Panc1 (cell line): ENCODE measurements around the gene DCAF6. TPM values are rescaled to one million over a fixed set of nuclear protein-coding genes. Genes with fewer than 3 reads are reported as not detected.

Experiments used
- ATAC-seq: fragments of 200-7000 bp; cut with Tn5 transposase; 2 replicates; pipeline ENCODE4 v1.9.1; 2020; ENCODE audit warnings: mild to moderate bottlenecking, moderate library complexity
- BruUV-seq: library from RNA; stranded (reverse); fragments of 400-500 nt; replicated peaks from 2 replicates; lab custom pipeline; 2021; lab: Mats Ljungman, UMichigan
- CTCF ChIA-PET: fragments of 300-600 bp; sonication (Branson Sonifier 250); formaldehyde crosslinking; loops from one replicate; lab custom pipeline; 2022; ENCODE audit warnings: antibody characterized with exemption; lab: Charles Lee
- POLR2A ChIA-PET: fragments of 300-600 bp; sonication (Branson Sonifier 250); formaldehyde crosslinking; loops from one replicate; lab custom pipeline; 2022; ENCODE audit warnings: antibody characterized with exemption; lab: Charles Lee
- DNase-seq: peaks from one replicate; pipeline ENCODE4 v3.0.0-alpha.2; 2010; ENCODE audit warnings: low read depth, low spot score
- H3K27ac ChIP-seq: 2 replicates; pipeline ENCODE4 v1.5.1; 2011; ENCODE audit warnings: mild to moderate bottlenecking, low read length, inconsistent platforms
- H3K27me3 ChIP-seq: fragments of 200-500 bp; sonication (Bioruptor generic); 2 replicates; pipeline ENCODE4 v1.6.0; 2014; ENCODE audit warnings: low read length, inconsistent platforms; ENCODE audit not compliant: control insufficient read depth, insufficient read depth
- H3K36me3 ChIP-seq: fragments of 200-500 bp; sonication (Bioruptor generic); 2 replicates; pipeline ENCODE4 v1.5.1; 2014; ENCODE audit warnings: inconsistent platforms, mild to moderate bottlenecking, low read length, moderate library complexity; ENCODE audit not compliant: control insufficient read depth, insufficient read depth
- H3K4me1 ChIP-seq: 2 replicates; pipeline ENCODE4 v1.5.1; 2011; ENCODE audit warnings: inconsistent platforms, mild to moderate bottlenecking, low read length, moderate library complexity; ENCODE audit not compliant: control insufficient read depth, insufficient read depth
- H3K4me3 ChIP-seq, 2 experiments: 2 replicates each; pipeline ENCODE4 v1.5.1; 2011 to 2012; ENCODE audit warnings: low read depth in 2 of 2, low read length in 2 of 2, mild to moderate bottlenecking in 2 of 2, inconsistent platforms in 1 of 2, moderate library complexity in 1 of 2
- H3K9me3 ChIP-seq: fragments of 200-500 bp; sonication (Bioruptor generic); 2 replicates; pipeline ENCODE4 v1.5.1; 2014; ENCODE audit warnings: low read depth, mild to moderate bottlenecking, inconsistent platforms, low read length, moderate library complexity; ENCODE audit not compliant: control insufficient read depth, insufficient read depth
- POLR2AphosphoS5 ChIP-seq: IDR thresholded peaks from 2 replicates; pipeline ENCODE4 v1.6.1; 2012; ENCODE audit warnings: mild to moderate bottlenecking, low read depth, low read length, moderate library complexity
- SIN3A ChIP-seq: IDR thresholded peaks from 2 replicates; pipeline ENCODE4 v1.6.1; 2012; ENCODE audit warnings: low read depth, mild to moderate bottlenecking, low read length, moderate library complexity, borderline replicate concordance; ENCODE audit not compliant: insufficient read depth
- TCF7L2 ChIP-seq: IDR thresholded peaks from 2 replicates; pipeline ENCODE4 v1.6.1; 2011; ENCODE audit warnings: mild to moderate bottlenecking, low read depth, low read length, inconsistent platforms
- in situ Hi-C: cut with HindIII; loops from 2 replicates; pipeline ENCODE4 v1.10.0; 2016; ENCODE audit warnings: low sequenced_read_pairs, low pct_unique_long_range_greater_than_20kb
- intact Hi-C: fragments of 100-400 bp; cut with micrococcal nuclease; formaldehyde crosslinking; loops from one replicate; pipeline ENCODE4 v1.10.0; 2022; ENCODE audit not compliant: unreplicated experiment
- total RNA-seq: library from RNA; stranded (reverse); gene quantifications from one replicate; pipeline ENCODE4 v1.2.1, GENCODE V29; 2021; ENCODE audit not compliant: unreplicated experiment
- TF ChIP-seq, protein P1 (sequence below): fragments of 450-650 bp; IDR thresholded peaks from 2 replicates; pipeline ENCODE4 v1.5.1; 2017; ENCODE audit warnings: mild to moderate bottlenecking
- TF ChIP-seq, protein P2 (sequence below), 2 experiments: IDR thresholded peaks; 2 replicates each; pipeline ENCODE4 v1.6.1; 2011 to 2012; ENCODE audit warnings: low read depth in 2 of 2, control low read depth in 1 of 2, low read length in 1 of 2, mild to moderate bottlenecking in 1 of 2, moderate library complexity in 1 of 2; ENCODE audit not compliant: insufficient read depth in 1 of 2

DCAF6 gene
- total RNA-seq, 1 experiment from 2014 or later, result 67.7 TPM

DNA sequence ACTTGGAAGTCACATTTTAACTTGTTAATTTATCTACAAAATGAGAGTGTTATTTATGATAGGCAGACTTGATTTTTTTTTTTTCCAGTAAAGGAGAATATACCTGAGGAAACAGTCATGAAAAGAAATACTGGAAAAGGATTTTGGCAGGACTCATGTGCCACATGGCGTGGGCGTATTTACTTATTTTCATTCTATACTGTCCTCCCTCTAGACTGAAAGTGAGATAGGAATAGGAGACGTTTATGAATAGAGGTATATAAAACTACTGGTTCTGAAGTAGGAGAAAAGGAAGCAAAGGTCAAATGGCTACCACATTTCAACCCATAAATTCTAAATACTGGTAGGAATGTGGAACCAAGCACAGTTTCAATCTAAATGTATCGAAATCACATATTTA lies 95.1 kb downstream of the DCAF6 start:
- TF ChIP-seq, protein P1, sequence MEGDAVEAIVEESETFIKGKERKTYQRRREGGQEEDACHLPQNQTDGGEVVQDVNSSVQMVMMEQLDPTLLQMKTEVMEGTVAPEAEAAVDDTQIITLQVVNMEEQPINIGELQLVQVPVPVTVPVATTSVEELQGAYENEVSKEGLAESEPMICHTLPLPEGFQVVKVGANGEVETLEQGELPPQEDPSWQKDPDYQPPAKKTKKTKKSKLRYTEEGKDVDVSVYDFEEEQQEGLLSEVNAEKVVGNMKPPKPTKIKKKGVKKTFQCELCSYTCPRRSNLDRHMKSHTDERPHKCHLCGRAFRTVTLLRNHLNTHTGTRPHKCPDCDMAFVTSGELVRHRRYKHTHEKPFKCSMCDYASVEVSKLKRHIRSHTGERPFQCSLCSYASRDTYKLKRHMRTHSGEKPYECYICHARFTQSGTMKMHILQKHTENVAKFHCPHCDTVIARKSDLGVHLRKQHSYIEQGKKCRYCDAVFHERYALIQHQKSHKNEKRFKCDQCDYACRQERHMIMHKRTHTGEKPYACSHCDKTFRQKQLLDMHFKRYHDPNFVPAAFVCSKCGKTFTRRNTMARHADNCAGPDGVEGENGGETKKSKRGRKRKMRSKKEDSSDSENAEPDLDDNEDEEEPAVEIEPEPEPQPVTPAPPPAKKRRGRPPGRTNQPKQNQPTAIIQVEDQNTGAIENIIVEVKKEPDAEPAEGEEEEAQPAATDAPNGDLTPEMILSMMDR, result no peak
- TF ChIP-seq POLR2AphosphoS5 (no peak), SIN3A (no peak), TCF7L2 (no peak)
- TF ChIP-seq, protein P2, sequence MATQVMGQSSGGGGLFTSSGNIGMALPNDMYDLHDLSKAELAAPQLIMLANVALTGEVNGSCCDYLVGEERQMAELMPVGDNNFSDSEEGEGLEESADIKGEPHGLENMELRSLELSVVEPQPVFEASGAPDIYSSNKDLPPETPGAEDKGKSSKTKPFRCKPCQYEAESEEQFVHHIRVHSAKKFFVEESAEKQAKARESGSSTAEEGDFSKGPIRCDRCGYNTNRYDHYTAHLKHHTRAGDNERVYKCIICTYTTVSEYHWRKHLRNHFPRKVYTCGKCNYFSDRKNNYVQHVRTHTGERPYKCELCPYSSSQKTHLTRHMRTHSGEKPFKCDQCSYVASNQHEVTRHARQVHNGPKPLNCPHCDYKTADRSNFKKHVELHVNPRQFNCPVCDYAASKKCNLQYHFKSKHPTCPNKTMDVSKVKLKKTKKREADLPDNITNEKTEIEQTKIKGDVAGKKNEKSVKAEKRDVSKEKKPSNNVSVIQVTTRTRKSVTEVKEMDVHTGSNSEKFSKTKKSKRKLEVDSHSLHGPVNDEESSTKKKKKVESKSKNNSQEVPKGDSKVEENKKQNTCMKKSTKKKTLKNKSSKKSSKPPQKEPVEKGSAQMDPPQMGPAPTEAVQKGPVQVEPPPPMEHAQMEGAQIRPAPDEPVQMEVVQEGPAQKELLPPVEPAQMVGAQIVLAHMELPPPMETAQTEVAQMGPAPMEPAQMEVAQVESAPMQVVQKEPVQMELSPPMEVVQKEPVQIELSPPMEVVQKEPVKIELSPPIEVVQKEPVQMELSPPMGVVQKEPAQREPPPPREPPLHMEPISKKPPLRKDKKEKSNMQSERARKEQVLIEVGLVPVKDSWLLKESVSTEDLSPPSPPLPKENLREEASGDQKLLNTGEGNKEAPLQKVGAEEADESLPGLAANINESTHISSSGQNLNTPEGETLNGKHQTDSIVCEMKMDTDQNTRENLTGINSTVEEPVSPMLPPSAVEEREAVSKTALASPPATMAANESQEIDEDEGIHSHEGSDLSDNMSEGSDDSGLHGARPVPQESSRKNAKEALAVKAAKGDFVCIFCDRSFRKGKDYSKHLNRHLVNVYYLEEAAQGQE (IDR thresholded peaks at IDR 0.05; ENCODE audit: insufficient read depth in 1 of 2, low read depth in 2 of 2, low read length in 1 of 2), result no peak
- Histone ChIP-seq H3K27me3 (no peaks in the 10 kb centered on the region), H3K36me3 (peaks cover 4% of the 10 kb centered on the region; the same call in 1 of the 2 replicates), H3K4me3 (no peak overlapping the region), H3K27ac (no peak overlapping the region), H3K4me1 (no peaks in the 10 kb centered on the region), H3K9me3 (no peaks in the 10 kb centered on the region)
- CTCF ChIA-PET, result no interaction called here
- no TSS peak for BruUV-seq
- DNase-seq (no peak), ATAC-seq (no peak)
- POLR2A ChIA-PET, result no interaction called here
- in situ Hi-C loops, result no loop called here
- intact Hi-C loops, result no loop called here

DNA sequence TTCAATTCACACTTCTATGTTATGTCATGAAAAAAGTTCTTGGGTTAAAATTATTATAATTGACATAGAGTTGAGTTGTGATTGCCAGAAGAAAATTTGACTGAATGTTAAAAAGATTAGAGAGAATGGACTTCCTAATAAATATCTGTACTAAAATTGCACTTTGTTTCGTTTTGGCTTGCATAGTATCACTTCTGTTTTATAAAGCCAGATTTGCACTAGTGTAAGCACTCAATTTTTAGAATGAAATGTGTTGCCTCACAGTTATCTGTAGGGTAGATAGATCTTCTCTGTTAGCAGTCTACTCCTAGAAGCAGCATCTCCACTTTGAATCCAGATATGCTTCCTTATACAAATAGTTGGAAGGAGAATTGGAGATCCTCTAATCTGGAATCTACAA lies 95.5 kb downstream of the DCAF6 start:
- H3K4me3 ChIP-seq, result no peak overlapping the region
- H3K9me3 ChIP-seq, result no peaks in the 10 kb centered on the region
- in situ Hi-C loops, result no loop called here
- no TSS peak for BruUV-seq
- POLR2A ChIA-PET, result no interaction called here
- TF ChIP-seq, protein P1, result no peak
- TF ChIP-seq, protein P2 (IDR thresholded peaks at IDR 0.05; ENCODE audit: insufficient read depth in 1 of 2, low read depth in 2 of 2, low read length in 1 of 2), result no peak
- DNase-seq (no peak), ATAC-seq (no peak)
- H3K36me3 ChIP-seq, result peaks cover 4% of the 10 kb centered on the region; the same call in 1 of the 2 replicates
- intact Hi-C loops, result no loop called here
- no peaks in the 10 kb centered on the region for H3K4me1 ChIP-seq
- CTCF ChIA-PET, result no interaction called here
- H3K27me3 ChIP-seq, result no peaks in the 10 kb centered on the region
- no peak overlapping the region for H3K27ac ChIP-seq
